ENCODE measurements around the gene ZNF148.

The ZNF148 gene

DNA sequence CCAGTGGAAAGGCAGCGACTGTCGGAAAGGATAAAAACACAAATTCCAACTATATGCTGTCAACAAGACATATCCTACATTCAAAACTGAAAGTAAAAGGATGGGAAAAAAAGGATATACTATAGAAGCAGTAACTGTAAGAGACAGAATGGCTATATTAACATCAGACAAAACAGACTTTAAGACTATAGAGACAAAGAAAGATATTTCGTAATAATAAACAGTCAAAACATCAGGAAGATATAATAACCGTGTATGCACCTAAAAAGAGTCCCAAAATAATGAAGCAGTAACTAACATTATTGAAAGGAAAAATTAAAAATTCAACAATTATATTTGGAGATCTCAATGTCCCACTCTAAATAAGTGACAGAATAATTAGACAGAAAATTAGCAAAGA, 48.2 kb downstream of the ZNF148 start:
- peaks cover 9% of the 10 kb centered on the region for H3K4me1 Mint-ChIP-seq (ENCODE audit: low read depth)
- peaks cover 3% of the 10 kb centered on the region for H3K9me3 Mint-ChIP-seq
- no peaks in the 10 kb centered on the region for H3K27me3 Mint-ChIP-seq
- no peak overlapping the region for H3K4me3 Mint-ChIP-seq
- H3K36me3 Mint-ChIP-seq (ENCODE audit: low read depth) = peaks cover 51% of the 10 kb centered on the region
- H3K27ac Mint-ChIP-seq = no peak overlapping the region

DNA sequence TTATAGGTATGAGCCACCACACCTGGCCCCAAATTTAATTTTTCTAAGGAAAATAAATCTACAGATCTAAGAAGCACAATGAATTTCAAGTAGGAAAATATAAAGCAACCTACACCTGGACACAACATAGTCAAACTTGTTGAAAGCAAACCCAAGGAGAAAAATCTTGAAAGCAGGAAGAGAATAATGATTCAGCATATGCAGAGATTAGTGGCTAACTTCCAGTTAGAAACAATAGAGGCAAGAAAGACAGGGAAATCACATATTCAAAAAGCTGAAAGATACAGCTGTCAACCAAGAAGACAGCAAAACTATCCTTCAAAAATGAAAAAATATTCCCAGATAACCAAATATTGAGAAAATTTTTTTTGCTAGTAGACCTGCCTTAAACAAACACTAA, 49.4 kb downstream of the ZNF148 start:
- no peak overlapping the region for H3K4me3 Mint-ChIP-seq
- no peaks in the 10 kb centered on the region for H3K4me1 Mint-ChIP-seq (ENCODE audit: low read depth)
- H3K27ac Mint-ChIP-seq = no peak overlapping the region
- peaks cover 47% of the 10 kb centered on the region for H3K36me3 Mint-ChIP-seq (ENCODE audit: low read depth)
- peaks cover 3% of the 10 kb centered on the region for H3K9me3 Mint-ChIP-seq
- H3K27me3 Mint-ChIP-seq = no peaks in the 10 kb centered on the region

DNA sequence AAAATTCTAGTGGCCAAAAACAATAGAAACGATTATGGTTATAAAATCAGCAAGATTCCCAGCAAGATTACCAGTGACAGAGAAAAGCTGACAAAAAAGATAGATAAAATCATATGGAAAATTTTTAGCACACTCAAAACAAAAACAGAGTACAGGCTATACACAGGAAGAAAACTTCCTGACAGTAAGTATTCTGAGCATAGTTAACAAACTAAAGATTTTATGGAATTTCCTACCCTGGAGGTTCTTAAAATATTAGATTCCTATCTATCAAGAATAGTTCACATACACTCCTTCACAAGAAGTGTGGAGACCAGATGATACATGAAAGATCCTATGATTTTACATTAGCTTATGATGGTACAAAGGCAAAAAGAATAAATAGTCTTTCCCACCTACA, 50.8 kb downstream of the ZNF148 start:
- Mint-ChIP-seq H3K4me3 (no peak overlapping the region), H3K4me1 (ENCODE audit: low read depth) (no peaks in the 10 kb centered on the region), H3K36me3 (ENCODE audit: low read depth) (peaks cover 41% of the 10 kb centered on the region), H3K27ac (no peak overlapping the region), H3K9me3 (peaks cover 3% of the 10 kb centered on the region), H3K27me3 (no peaks in the 10 kb centered on the region)

DNA sequence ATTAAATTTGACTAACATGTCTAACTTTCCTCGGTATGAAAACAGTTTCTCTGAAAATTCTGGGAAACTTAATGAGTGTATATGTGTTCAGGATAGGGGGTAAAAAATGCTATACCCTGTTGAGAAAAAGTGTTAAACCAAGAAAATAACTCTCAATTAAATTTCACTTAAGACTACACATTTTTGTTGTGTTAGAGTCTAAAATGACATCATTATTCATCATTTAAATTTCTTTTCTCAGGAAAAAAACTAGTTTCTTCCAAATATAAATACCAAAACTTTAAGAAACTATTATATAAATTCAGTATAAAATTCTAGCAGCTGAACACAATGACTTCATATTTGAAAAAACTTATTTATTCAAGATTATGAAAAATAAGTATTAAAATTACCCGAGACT, 52.2 kb downstream of the ZNF148 start:
- H3K4me3 Mint-ChIP-seq = no peak overlapping the region
- H3K9me3 Mint-ChIP-seq = peaks cover 3% of the 10 kb centered on the region
- H3K27ac Mint-ChIP-seq = no peak overlapping the region
- no peaks in the 10 kb centered on the region for H3K27me3 Mint-ChIP-seq
- peaks cover 52% of the 10 kb centered on the region for H3K36me3 Mint-ChIP-seq (ENCODE audit: low read depth)
- peaks cover 7% of the 10 kb centered on the region for H3K4me1 Mint-ChIP-seq (ENCODE audit: low read depth)

DNA sequence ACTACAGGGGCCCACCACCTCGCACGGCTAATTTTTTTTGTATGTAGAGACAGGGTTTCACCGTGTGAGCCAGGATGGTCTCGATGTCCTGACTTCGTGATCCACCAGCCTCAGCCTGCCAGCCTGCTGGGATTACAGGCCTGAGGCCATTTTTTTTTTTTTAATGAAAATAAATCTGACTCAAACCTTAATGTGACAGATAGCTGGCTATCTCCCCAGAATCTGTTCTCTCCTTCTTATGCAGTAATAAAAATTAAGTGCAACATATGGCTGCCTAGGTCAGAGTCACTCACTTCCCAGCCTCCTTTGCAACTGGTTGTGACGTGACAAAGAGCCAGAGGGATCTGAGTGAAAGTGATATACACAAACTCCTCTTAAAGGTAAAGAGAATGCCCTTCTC, 53.0 kb downstream of the ZNF148 start:
- H3K9me3 Mint-ChIP-seq = peaks cover 3% of the 10 kb centered on the region
- peaks cover 8% of the 10 kb centered on the region for H3K4me1 Mint-ChIP-seq (ENCODE audit: low read depth)
- no peak overlapping the region for H3K27ac Mint-ChIP-seq
- peaks cover 51% of the 10 kb centered on the region for H3K36me3 Mint-ChIP-seq (ENCODE audit: low read depth)
- no peaks in the 10 kb centered on the region for H3K27me3 Mint-ChIP-seq
- H3K4me3 Mint-ChIP-seq = no peak overlapping the region

DNA sequence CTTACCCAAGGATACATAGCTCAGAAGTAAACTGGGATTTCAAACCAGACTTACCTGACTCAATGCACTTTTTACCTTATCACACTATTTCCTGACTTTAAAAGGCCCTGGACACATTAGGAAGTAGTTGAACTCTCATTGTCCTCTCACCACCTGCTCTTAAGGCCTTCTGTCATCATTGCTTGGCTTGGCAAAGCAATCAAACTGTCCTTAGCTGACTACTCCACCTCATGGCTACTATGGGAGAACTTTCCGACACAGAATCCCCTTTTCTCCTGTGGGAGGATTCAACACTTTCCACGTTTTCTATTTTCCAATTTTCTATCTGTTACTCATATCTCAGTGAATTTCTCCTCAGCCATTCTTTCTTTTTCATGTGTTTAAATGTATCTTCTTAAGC, 55.4 kb downstream of the ZNF148 start:
- peaks cover 15% of the 10 kb centered on the region for H3K4me1 Mint-ChIP-seq (ENCODE audit: low read depth)
- H3K9me3 Mint-ChIP-seq = no peaks in the 10 kb centered on the region
- no peak overlapping the region for H3K4me3 Mint-ChIP-seq
- no peaks in the 10 kb centered on the region for H3K27me3 Mint-ChIP-seq
- peaks cover 40% of the 10 kb centered on the region for H3K36me3 Mint-ChIP-seq (ENCODE audit: low read depth)
- H3K27ac Mint-ChIP-seq = peak overlapping the region; percentile 31

DNA sequence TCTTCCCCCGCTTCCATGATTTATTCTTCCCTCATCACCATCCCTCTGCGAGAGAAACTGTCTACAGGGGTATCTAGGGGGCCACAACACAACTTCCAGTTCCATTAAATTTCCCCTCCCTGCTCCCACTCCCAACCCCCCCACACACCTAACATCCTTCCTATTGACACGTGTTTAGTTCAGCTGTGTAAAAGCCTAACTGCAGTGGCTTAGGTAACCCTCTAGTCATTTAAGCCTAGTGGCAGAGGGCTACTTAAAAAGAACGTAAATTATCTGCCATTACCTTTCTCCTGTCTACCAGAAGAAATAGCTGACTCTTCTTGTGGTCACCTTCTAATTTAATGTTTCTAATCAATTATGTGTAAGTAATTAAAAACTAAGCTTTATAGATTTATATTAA, 56.3 kb downstream of the ZNF148 start:
- no peak overlapping the region for H3K27ac Mint-ChIP-seq

DNA sequence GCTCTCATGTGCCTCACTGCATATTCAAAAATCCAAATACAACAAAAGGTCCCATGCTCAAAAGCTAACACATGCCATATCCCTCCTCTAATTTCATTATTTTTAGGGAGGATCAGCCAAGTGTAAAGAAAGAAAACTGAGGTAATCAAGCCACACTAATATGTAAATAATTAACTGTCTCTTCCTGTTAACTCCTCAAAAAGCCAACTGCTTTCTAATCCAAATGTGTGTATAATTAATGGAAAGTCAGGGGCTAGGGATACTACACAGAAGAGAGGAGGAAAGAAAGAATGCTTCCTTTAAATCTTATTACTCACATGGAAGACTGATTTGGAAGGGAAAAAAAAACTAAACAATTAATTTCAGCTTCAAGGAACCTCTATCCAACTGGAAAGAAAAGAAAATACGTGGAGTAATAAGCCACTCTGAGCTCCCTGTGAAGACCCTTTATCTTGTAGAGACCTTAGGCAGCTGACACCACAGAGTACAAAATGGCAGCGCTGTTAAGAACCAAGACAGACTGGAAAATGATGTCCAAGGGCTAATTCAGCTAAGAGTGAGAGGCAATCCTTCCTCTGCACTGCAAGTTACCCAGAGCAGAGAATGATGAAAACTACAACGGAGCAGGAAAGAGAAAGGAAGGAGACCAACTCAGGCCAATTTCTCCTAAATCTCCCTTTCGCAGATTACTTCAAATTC, 56.8 kb downstream of the ZNF148 start:
- Mint-ChIP-seq H3K36me3 (ENCODE audit: low read depth) (peaks cover 33% of the 10 kb centered on the region), H3K4me3 (no peak overlapping the region), H3K27me3 (no peaks in the 10 kb centered on the region), H3K4me1 (ENCODE audit: low read depth) (peaks cover 16% of the 10 kb centered on the region), H3K9me3 (no peaks in the 10 kb centered on the region), H3K27ac (no peak overlapping the region)

More for the DNA sequence above, 56.3 kb downstream of the ZNF148 start:
- H3K27me3 Mint-ChIP-seq = no peaks in the 10 kb centered on the region
- no peak overlapping the region for H3K4me3 Mint-ChIP-seq
- no peaks in the 10 kb centered on the region for H3K9me3 Mint-ChIP-seq
- H3K4me1 Mint-ChIP-seq (ENCODE audit: low read depth) = peaks cover 15% of the 10 kb centered on the region
- peaks cover 32% of the 10 kb centered on the region for H3K36me3 Mint-ChIP-seq (ENCODE audit: low read depth)

DNA sequence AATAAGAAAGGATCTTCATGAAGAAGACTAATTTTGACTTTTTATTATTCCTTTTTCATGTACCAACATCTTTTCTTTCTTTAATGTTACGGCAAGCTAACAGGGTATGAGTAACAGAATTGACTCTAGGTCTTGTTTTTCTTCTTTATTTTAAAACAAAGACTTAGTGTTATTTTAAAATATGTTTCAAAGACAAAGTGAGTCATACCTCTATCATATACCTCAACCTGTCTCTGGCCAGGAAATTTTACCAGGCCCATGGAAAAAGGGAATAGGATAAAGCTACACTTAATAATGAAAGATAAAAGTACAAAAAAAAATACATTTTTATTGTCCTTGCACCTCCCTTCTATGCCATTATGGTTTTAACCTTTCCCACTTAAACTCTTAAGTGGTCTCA, 57.4 kb downstream of the ZNF148 start:
- Mint-ChIP-seq H3K4me3 (no peak overlapping the region), H3K36me3 (ENCODE audit: low read depth) (peaks cover 36% of the 10 kb centered on the region), H3K4me1 (ENCODE audit: low read depth) (peaks cover 19% of the 10 kb centered on the region), H3K27me3 (no peaks in the 10 kb centered on the region), H3K9me3 (no peaks in the 10 kb centered on the region), H3K27ac (no peak overlapping the region)

DNA sequence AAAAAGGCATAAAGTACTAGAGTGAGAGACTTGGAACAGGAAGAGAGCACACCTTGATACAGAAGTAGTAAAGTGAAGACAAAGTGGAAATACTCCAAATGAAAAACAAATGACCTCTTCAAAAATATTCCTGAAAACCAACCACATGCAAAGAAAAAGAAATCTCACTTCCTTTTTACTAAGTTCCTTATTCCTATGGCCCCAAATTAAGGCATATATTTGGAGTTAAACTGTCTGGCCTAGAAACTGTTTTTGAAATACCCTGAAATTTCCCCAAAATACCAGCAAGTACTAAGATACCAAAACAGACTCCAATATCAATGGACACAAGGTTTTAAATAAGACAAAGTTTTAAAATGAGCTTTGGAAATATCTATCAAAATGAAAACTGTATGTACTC, 58.2 kb downstream of the ZNF148 start:
- Mint-ChIP-seq H3K36me3 (ENCODE audit: low read depth) (peaks cover 40% of the 10 kb centered on the region), H3K9me3 (no peaks in the 10 kb centered on the region), H3K4me1 (ENCODE audit: low read depth) (peaks cover 27% of the 10 kb centered on the region), H3K4me3 (no peak overlapping the region), H3K27ac (no peak overlapping the region), H3K27me3 (no peaks in the 10 kb centered on the region)

DNA sequence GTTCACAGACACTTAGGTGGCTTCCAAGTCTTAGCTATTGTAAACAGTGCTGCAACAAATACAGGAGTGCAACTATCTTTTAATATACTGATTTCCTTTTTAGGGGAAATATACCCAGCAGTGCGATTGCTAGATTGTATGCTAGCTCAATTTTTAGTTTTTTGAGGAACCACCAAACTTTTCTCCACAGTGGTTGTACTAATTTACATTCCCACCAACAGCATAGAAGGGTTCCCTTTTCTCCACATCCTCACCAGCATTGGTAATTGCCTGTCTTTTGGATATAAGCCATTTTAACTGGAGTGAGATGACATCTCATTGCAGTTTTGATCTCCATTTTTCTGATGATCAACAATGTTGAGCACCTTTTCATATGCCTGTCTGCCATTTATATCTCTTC, 58.9 kb downstream of the ZNF148 start:
- Mint-ChIP-seq H3K4me3 (no peak overlapping the region), H3K9me3 (no peaks in the 10 kb centered on the region), H3K36me3 (ENCODE audit: low read depth) (peaks cover 42% of the 10 kb centered on the region), H3K27ac (no peak overlapping the region), H3K4me1 (ENCODE audit: low read depth) (peaks cover 34% of the 10 kb centered on the region), H3K27me3 (no peaks in the 10 kb centered on the region)

DNA sequence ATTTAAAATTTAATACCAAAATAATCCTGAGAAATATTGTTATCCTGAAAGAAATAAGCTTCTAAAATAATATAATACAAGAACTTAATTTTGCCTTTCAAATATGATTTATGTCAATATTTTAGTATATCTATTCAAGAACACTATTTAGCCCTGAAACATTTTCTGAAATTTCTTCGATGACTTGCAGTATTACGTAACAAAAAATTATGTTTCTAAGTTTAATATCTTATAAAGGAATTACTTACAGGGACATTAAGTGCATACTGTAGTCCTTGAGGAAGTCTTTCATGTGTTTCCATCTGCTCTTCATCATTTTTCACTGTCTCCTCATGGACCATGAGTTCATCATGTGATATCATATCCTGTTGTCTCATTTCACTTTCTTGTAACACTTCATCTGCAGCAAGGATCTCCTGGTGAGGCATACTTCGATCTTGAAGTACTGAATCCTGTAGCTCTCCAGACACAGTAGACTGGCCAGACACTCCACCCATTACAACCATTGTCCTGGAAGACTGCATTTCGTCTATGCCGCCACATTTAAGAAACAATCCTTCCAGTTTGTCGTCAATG, 62.0 kb downstream of the ZNF148 start:
- Mint-ChIP-seq H3K27me3 (no peaks in the 10 kb centered on the region), H3K9me3 (no peaks in the 10 kb centered on the region), H3K27ac (peak overlapping the region; percentile 14), H3K36me3 (ENCODE audit: low read depth) (peaks cover 54% of the 10 kb centered on the region), H3K4me3 (no peak overlapping the region), H3K4me1 (ENCODE audit: low read depth) (peaks cover 52% of the 10 kb centered on the region)

DNA sequence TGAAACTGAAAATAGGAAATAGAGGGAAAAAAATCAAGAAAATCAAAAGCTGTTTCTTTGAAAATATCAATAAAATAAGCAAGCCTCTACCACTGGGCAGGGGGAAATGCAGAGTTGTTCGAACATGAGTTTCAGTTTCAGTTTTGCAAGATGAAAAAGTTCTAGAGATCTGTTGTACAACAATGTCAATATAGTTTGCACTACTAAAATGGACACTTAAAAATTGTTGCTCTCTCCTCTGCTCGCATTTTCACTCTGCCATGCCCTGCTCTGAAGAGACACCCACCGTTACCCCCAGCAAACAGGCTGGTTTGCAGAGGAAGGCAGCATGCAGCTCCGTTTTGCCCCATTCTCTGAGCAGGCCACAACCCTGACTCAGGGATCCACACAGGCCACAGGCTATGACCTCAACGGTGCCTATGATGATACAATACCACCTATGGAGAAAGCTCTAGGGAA, 64.5 kb downstream of the ZNF148 start:
- H3K36me3 Mint-ChIP-seq (ENCODE audit: low read depth) = peaks cover 62% of the 10 kb centered on the region
- peaks cover 48% of the 10 kb centered on the region for H3K4me1 Mint-ChIP-seq (ENCODE audit: low read depth)
- peak overlapping the region; percentile 83 for H3K27ac Mint-ChIP-seq
- no peaks in the 10 kb centered on the region for H3K9me3 Mint-ChIP-seq
- H3K27me3 Mint-ChIP-seq = no peaks in the 10 kb centered on the region
- peak overlapping the region; percentile 88 for H3K4me3 Mint-ChIP-seq

DNA sequence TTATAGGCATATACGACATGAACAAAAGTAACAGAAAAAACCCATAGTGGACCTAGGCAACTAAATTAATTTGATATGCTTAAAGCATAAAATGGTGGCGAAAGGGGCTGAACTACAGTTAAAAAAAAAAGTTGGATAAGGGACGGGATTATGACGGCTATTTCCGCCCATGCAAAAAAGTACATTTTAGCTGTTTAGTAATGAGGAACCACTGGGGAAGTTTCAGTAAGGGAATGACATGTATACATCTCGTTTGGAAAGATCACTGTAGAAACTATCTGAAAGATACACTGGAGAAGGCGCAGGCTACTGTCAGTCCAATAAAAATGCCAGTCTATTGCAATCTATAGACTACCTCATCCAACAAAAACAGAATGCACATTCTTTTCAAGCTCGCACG, 65.6 kb downstream of the ZNF148 start:
- Mint-ChIP-seq H3K27me3 (no peaks in the 10 kb centered on the region), H3K9me3 (no peaks in the 10 kb centered on the region), H3K27ac (no peak overlapping the region), H3K36me3 (ENCODE audit: low read depth) (peaks cover 67% of the 10 kb centered on the region), H3K4me3 (peak overlapping the region; percentile 36), H3K4me1 (ENCODE audit: low read depth) (peaks cover 50% of the 10 kb centered on the region)

DNA sequence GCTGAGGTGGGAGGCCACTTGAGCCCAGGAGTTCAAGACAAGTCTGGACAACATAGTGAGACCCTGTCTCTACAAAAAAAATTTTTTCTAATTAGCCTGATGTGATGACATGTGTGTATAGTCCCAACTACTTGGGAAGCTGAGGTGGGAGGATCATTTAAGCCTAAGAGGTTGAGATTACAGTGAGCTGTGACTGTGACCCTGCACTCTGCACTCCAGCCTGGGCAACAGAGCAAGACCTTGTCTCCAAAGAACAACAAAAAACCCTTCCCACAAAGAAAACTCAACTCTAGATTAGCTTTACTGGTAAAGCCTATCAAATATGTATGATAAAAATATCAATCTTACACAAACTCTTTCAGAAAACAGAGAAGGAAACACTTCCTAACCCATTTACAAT, 68.5 kb downstream of the ZNF148 start:
- Mint-ChIP-seq H3K27me3 (no peaks in the 10 kb centered on the region), H3K4me3 (no peak overlapping the region), H3K36me3 (ENCODE audit: low read depth) (peaks cover 60% of the 10 kb centered on the region), H3K27ac (no peak overlapping the region), H3K4me1 (ENCODE audit: low read depth) (peaks cover 44% of the 10 kb centered on the region), H3K9me3 (no peaks in the 10 kb centered on the region)

DNA sequence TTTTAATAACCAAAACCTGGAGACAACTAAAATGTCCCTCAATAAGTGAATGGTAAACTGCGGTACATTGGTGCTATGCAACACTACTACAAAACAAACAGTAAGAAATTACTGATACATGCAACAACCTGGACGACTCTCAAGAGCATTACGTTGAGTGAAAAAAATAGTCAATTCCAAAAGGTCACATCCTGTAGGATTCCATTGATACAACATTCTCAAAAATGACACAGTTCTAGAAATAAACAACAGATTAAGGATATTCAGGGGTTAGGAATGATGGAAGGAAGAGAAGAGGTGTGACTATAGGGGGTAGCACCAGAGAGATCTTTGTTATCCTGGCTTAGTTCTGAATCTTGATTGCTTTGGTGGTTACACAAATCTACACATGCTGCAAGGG, 72.2 kb downstream of the ZNF148 start:
- Mint-ChIP-seq H3K27me3 (no peaks in the 10 kb centered on the region), H3K27ac (no peak overlapping the region), H3K4me1 (ENCODE audit: low read depth) (peaks cover 25% of the 10 kb centered on the region), H3K4me3 (no peak overlapping the region), H3K36me3 (ENCODE audit: low read depth) (peaks cover 32% of the 10 kb centered on the region), H3K9me3 (no peaks in the 10 kb centered on the region)
